Stomach (tissue), 4 donors: ENCODE results near the gene MAGT1.

Experiments used
- POLR2A ChIP-seq, 4 donors: fragments of 450-650 bp; IDR thresholded peaks; one replicate each; pipeline ENCODE4 v1.6.1; 2016; ENCODE audit warnings: antibody characterized with exemption in 4 of 4, control low read depth in 2 of 4, mild to moderate bottlenecking in 1 of 4, moderate library complexity in 1 of 4
- POLR2AphosphoS5 ChIP-seq, 3 donors: sonication (generic); formaldehyde crosslinking; IDR thresholded peaks; one replicate each; pipeline ENCODE4 v1.6.1; 2016; ENCODE audit warnings: antibody characterized with exemption in 3 of 3
- TF ChIP-seq, protein P1 (sequence below), 7 experiments: fragments of 450-650 bp in 4 of 7; fragments of 200-600 bp in 3 of 7; sonication (generic) in 3 of 7; IDR thresholded peaks; one replicate each; pipeline ENCODE4 v1.5.1; 2016 to 2019; ENCODE audit warnings: antibody characterized with exemption in 7 of 7, control low read depth in 2 of 7, mild to moderate bottlenecking in 1 of 7

DNA sequence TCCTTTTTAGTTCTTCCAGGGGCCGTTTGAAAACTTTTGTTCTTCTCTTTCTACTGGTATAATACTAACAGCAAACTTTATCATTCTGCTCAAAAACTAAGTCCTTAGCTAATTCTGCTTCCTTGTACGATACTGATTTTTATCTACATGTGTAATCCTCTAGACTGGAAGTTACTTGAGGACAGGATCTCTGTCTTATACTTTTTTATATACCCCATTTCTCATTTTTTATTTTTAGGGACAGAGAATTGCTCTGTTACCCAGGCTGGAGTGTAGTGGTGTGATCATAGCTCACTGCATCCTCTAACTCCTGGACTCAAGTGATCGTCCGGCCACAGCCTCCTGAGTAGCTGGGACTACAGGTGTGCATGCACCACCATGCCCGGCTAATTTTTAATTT lies 6.3 kb upstream of the MAGT1 start:
- TF ChIP-seq, protein P1, sequence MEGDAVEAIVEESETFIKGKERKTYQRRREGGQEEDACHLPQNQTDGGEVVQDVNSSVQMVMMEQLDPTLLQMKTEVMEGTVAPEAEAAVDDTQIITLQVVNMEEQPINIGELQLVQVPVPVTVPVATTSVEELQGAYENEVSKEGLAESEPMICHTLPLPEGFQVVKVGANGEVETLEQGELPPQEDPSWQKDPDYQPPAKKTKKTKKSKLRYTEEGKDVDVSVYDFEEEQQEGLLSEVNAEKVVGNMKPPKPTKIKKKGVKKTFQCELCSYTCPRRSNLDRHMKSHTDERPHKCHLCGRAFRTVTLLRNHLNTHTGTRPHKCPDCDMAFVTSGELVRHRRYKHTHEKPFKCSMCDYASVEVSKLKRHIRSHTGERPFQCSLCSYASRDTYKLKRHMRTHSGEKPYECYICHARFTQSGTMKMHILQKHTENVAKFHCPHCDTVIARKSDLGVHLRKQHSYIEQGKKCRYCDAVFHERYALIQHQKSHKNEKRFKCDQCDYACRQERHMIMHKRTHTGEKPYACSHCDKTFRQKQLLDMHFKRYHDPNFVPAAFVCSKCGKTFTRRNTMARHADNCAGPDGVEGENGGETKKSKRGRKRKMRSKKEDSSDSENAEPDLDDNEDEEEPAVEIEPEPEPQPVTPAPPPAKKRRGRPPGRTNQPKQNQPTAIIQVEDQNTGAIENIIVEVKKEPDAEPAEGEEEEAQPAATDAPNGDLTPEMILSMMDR (IDR thresholded peaks at IDR 0.05): no peak
- TF ChIP-seq POLR2A (IDR thresholded peaks at IDR 0.05): no peak
- TF ChIP-seq POLR2AphosphoS5 (IDR thresholded peaks at IDR 0.05): no peak
